ENCODE data around the gene SDK1. TPM values are rescaled to one million over a fixed set of nuclear protein-coding genes. Genes with fewer than 3 reads are reported as not detected.

Gene SDK1
- polyA plus RNA-seq, 2 donors = 0.33 to 0.47 TPM

DNA sequence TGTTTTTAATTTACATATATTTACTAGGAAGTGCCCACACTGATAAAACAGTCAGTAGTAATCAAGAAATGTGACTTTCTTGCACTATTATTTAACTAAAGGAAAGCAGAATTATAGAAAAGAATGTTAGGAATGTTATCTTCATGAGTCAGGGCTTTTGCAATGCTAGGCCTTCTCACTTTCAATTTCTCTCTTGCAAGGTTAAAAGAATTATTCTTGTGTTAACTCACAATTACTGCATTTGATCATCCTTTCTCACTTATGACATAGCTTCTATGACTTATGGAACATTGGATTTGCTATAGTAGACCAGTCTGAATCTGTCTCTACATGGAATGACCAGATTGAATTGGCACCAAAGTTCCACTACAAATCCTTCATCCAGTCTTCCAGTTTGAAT is 192.4 kb downstream of the SDK1 start:
- no peaks in the 10 kb centered on the region for H3K36me3 ChIP-seq (ENCODE audit: control insufficient read depth in 2 of 2, insufficient read depth in 2 of 2, low read length in 1 of 2)
- H3K9me3 ChIP-seq (ENCODE audit: control insufficient read depth in 2 of 2, insufficient read depth in 1 of 2, low read depth in 1 of 2, low read length in 1 of 2) = no peaks in the 10 kb centered on the region
- no peak overlapping the region for H3K4me3 ChIP-seq (ENCODE audit: low read depth in 1 of 2, low read length in 2 of 2)
- H3K27ac ChIP-seq (ENCODE audit: low read depth in 2 of 2, low read length in 1 of 2) = no peak overlapping the region
- no peaks in the 10 kb centered on the region for H3K4me1 ChIP-seq (ENCODE audit: control insufficient read depth in 2 of 2, insufficient read depth in 2 of 2, low read length in 1 of 2)
- no peaks in the 10 kb centered on the region for H3K27me3 ChIP-seq (ENCODE audit: control insufficient read depth in 1 of 2, insufficient read depth in 2 of 2, low read length in 2 of 2)

DNA sequence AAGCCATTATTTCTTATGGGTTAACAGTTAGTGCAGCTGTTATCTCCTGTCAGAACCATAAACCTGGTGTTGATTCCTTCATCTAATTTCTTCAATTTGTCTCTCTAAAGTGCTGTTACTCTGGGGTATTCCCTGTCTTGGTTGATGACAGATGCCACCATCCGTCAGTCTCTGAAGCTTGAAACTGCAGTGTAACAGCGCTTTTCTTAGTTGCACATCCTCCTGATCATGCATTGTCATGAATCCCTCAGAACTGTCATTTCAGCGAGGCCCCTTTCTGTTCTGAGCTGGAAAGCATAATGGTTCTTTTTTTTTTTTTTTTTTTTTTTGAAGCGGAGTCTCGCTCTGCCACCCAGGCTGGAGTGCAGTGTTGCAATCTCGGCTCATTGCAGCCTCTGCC is 193.9 kb downstream of the SDK1 start:
- no peaks in the 10 kb centered on the region for H3K9me3 ChIP-seq (ENCODE audit: control insufficient read depth in 2 of 2, insufficient read depth in 1 of 2, low read depth in 1 of 2, low read length in 1 of 2)
- no peak overlapping the region for H3K4me3 ChIP-seq (ENCODE audit: low read depth in 1 of 2, low read length in 2 of 2)
- H3K4me1 ChIP-seq (ENCODE audit: control insufficient read depth in 2 of 2, insufficient read depth in 2 of 2, low read length in 1 of 2) = no peaks in the 10 kb centered on the region
- WGBS, 2 donors = 88 to 93% methylated on average over 5 to 6 of the region's 6 CpGs
- H3K27ac ChIP-seq (ENCODE audit: low read depth in 2 of 2, low read length in 1 of 2) = no peak overlapping the region
- no peaks in the 10 kb centered on the region for H3K36me3 ChIP-seq (ENCODE audit: control insufficient read depth in 2 of 2, insufficient read depth in 2 of 2, low read length in 1 of 2)
- no peaks in the 10 kb centered on the region for H3K27me3 ChIP-seq (ENCODE audit: control insufficient read depth in 1 of 2, insufficient read depth in 2 of 2, low read length in 2 of 2)

DNA sequence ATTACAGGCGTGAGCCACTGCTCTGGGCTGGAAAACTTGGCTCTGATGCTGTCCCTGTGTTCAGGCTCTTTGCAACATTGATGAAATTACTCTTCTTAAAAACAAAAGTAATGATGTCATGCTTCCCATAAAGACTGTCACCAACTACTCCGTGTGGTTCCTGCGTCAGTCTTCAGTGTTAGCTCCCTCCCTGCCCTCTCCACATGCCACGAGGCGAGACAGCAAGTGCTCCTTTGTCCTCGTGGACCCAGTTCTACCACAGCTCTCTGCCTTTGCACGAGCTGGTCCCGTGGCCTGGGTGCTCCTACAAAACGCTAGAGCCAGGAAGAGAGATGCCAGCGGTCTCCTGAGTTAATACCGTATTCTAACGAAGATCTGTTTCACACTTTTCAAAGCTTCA is 194.5 kb downstream of the SDK1 start:
- Histone ChIP-seq H3K4me3 (ENCODE audit: low read depth in 1 of 2, low read length in 2 of 2) (no peak overlapping the region), H3K36me3 (ENCODE audit: control insufficient read depth in 2 of 2, insufficient read depth in 2 of 2, low read length in 1 of 2) (no peaks in the 10 kb centered on the region), H3K27me3 (ENCODE audit: control insufficient read depth in 1 of 2, insufficient read depth in 2 of 2, low read length in 2 of 2) (no peaks in the 10 kb centered on the region), H3K27ac (ENCODE audit: low read depth in 2 of 2, low read length in 1 of 2) (no peak overlapping the region), H3K4me1 (ENCODE audit: control insufficient read depth in 2 of 2, insufficient read depth in 2 of 2, low read length in 1 of 2) (no peaks in the 10 kb centered on the region), H3K9me3 (ENCODE audit: control insufficient read depth in 2 of 2, insufficient read depth in 1 of 2, low read depth in 1 of 2, low read length in 1 of 2) (no peaks in the 10 kb centered on the region)
- WGBS, 2 donors = 84 to 87% methylated on average over 12 of the region's 12 CpGs

DNA sequence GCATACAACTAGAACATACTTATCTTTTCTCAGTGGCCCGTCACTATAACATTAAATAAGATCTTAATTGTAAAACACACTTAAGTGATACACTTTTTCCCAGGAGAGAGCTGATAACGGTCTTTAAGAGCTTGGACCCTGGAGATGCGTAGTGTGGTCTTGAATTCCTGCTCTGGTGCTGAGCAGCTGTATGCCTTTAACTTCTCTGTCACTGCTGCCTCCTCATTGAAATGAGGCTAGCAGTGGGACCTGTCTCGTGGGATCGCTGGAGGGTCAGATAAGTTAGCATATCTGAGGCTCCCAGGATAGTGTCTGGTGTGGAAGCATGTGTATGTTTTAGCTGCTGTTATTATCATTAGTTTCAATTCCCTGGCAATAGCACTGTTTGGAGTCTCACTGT is 194.9 kb downstream of the SDK1 start:
- H3K36me3 ChIP-seq (ENCODE audit: control insufficient read depth in 2 of 2, insufficient read depth in 2 of 2, low read length in 1 of 2) = no peaks in the 10 kb centered on the region
- no peaks in the 10 kb centered on the region for H3K27me3 ChIP-seq (ENCODE audit: control insufficient read depth in 1 of 2, insufficient read depth in 2 of 2, low read length in 2 of 2)
- H3K4me1 ChIP-seq (ENCODE audit: control insufficient read depth in 2 of 2, insufficient read depth in 2 of 2, low read length in 1 of 2) = no peaks in the 10 kb centered on the region
- no peak overlapping the region for H3K27ac ChIP-seq (ENCODE audit: low read depth in 2 of 2, low read length in 1 of 2)
- 76 to 81% methylated on average over 5 of the region's 5 CpGs for WGBS, 2 donors
- no peak overlapping the region for H3K4me3 ChIP-seq (ENCODE audit: low read depth in 1 of 2, low read length in 2 of 2)
- H3K9me3 ChIP-seq (ENCODE audit: control insufficient read depth in 2 of 2, insufficient read depth in 1 of 2, low read depth in 1 of 2, low read length in 1 of 2) = no peaks in the 10 kb centered on the region

DNA sequence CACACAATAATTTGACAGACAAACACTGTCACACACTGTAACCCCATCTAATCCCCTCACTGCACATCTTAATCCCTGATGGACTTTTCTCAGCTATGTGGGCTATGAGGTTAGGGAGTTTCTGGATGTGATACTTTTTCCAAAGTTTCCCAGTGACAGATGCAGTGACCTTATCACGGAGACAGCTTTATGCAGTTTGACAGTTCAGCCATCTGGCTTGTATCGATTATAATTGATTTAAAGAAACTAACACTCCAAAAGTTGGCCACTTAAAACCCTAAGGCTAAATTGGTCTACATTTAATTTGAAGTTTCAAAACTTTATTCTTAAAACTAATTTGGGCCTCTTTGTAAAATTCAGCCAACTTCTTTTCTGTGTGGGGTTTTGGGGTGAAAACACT is 196.7 kb downstream of the SDK1 start:
- Histone ChIP-seq H3K27me3 (ENCODE audit: control insufficient read depth in 1 of 2, insufficient read depth in 2 of 2, low read length in 2 of 2) (no peaks in the 10 kb centered on the region), H3K4me1 (ENCODE audit: control insufficient read depth in 2 of 2, insufficient read depth in 2 of 2, low read length in 1 of 2) (no peaks in the 10 kb centered on the region), H3K27ac (ENCODE audit: low read depth in 2 of 2, low read length in 1 of 2) (no peak overlapping the region), H3K36me3 (ENCODE audit: control insufficient read depth in 2 of 2, insufficient read depth in 2 of 2, low read length in 1 of 2) (no peaks in the 10 kb centered on the region), H3K4me3 (ENCODE audit: low read depth in 1 of 2, low read length in 2 of 2) (no peak overlapping the region), H3K9me3 (ENCODE audit: control insufficient read depth in 2 of 2, insufficient read depth in 1 of 2, low read depth in 1 of 2, low read length in 1 of 2) (no peaks in the 10 kb centered on the region)
- 72 to 74% methylated on average over 2 of the region's 2 CpGs for WGBS, 2 donors

DNA sequence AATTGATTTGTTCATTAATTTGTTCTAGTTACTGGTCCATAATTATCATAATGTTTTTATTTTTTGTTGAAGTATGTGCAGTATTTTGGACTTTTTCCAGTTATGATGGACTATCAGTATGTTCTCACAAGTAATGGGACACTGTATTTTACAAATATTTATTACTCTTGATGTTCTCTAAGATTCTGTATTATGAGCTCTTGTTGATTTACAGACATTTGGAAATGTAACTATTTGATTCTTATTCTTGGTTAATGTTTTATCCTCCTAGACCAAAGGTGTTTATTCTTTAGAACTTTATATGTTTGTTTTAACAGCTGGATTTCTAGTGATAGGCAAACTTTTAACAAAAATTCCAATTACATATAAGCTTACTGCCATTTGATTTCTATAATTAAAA is 200.6 kb downstream of the SDK1 start:
- no peak overlapping the region for H3K27ac ChIP-seq (ENCODE audit: low read depth in 2 of 2, low read length in 1 of 2)
- peaks cover 0 to 3% of the 10 kb centered on the region in 2 donors for H3K9me3 ChIP-seq (ENCODE audit: control insufficient read depth in 2 of 2, insufficient read depth in 1 of 2, low read depth in 1 of 2, low read length in 1 of 2)
- no peak overlapping the region for H3K4me3 ChIP-seq (ENCODE audit: low read depth in 1 of 2, low read length in 2 of 2)
- H3K36me3 ChIP-seq (ENCODE audit: control insufficient read depth in 2 of 2, insufficient read depth in 2 of 2, low read length in 1 of 2) = no peaks in the 10 kb centered on the region
- no peaks in the 10 kb centered on the region for H3K4me1 ChIP-seq (ENCODE audit: control insufficient read depth in 2 of 2, insufficient read depth in 2 of 2, low read length in 1 of 2)
- H3K27me3 ChIP-seq (ENCODE audit: control insufficient read depth in 1 of 2, insufficient read depth in 2 of 2, low read length in 2 of 2) = no peaks in the 10 kb centered on the region

DNA sequence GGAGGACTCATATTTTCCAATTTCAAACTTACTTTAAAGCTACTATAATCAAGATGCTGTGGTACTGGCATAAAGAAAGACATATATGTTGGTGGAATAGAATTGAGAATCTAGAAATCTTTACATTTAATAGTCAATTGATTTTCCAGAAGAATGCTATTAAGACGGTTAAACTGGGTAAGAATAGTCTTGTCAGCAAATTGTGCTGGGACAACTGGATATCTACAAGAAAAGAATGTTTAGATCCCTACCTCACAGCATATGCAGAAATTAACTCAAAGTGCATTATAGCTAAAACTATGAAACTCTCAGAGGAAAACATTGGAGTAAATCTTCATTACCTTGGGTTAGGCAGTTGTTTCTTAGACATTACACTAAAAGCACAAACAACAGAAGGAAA is 203.3 kb downstream of the SDK1 start:
- H3K4me3 ChIP-seq (ENCODE audit: low read depth in 1 of 2, low read length in 2 of 2) = no peak overlapping the region
- 95 to 100% methylated on average over 1 of the region's 1 CpG for WGBS, 2 donors
- no peaks in the 10 kb centered on the region for H3K36me3 ChIP-seq (ENCODE audit: control insufficient read depth in 2 of 2, insufficient read depth in 2 of 2, low read length in 1 of 2)
- H3K4me1 ChIP-seq (ENCODE audit: control insufficient read depth in 2 of 2, insufficient read depth in 2 of 2, low read length in 1 of 2) = no peaks in the 10 kb centered on the region
- no peaks in the 10 kb centered on the region for H3K27me3 ChIP-seq (ENCODE audit: control insufficient read depth in 1 of 2, insufficient read depth in 2 of 2, low read length in 2 of 2)
- H3K27ac ChIP-seq (ENCODE audit: low read depth in 2 of 2, low read length in 1 of 2) = no peak overlapping the region
- peaks cover 0 to 3% of the 10 kb centered on the region in 2 donors for H3K9me3 ChIP-seq (ENCODE audit: control insufficient read depth in 2 of 2, insufficient read depth in 1 of 2, low read depth in 1 of 2, low read length in 1 of 2)

DNA sequence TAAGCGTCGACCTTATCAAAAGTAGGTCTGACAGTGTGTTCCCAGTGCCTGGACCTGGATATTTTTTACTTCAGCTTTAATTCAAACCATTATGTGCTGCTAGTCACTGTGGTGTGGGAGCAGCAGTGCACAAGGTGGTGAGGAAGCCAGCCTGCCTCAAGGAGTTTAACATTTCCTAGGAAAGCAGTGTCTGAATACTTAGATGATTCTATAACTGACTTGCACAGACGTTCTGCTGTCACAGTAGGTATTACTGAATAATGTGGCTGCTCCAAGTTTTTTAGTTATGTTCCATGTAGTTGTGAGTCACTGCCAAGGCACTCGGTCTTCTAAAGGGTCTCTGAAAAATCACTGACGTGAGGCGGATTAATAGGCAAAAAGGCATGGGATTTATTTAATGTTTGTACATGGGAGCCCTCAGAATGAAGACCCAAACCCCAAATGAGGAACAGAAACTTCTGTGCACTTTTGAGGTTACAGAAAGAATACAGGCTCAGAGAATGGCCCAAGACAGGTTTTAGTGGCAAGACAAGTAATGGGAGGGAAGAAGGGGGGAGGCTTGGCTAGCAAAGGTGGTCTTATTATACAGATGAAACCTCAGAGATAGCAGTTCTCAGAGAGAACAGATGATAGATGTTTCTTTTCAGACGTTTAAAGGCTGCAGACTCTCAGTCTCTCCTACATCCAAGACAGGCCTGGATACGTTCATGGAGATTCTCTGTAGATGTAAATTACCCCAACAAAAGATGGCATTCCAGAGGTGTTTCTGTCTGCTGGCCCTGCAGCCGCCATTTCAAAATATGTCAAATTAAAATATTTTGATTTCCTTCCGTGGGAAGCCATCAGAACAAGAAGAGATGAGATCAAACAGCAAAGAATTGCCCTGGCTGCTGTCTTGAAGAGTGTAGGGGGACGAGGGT is 209.3 kb downstream of the SDK1 start:
- Histone ChIP-seq H3K27me3 (ENCODE audit: control insufficient read depth in 1 of 2, insufficient read depth in 2 of 2, low read length in 2 of 2) (no peaks in the 10 kb centered on the region), H3K4me1 (ENCODE audit: control insufficient read depth in 2 of 2, insufficient read depth in 2 of 2, low read length in 1 of 2) (no peaks in the 10 kb centered on the region), H3K36me3 (ENCODE audit: control insufficient read depth in 2 of 2, insufficient read depth in 2 of 2, low read length in 1 of 2) (no peaks in the 10 kb centered on the region), H3K9me3 (ENCODE audit: control insufficient read depth in 2 of 2, insufficient read depth in 1 of 2, low read depth in 1 of 2, low read length in 1 of 2) (no peaks in the 10 kb centered on the region), H3K27ac (ENCODE audit: low read depth in 2 of 2, low read length in 1 of 2) (no peak overlapping the region), H3K4me3 (ENCODE audit: low read depth in 1 of 2, low read length in 2 of 2) (no peak overlapping the region)
- WGBS, 2 donors = 72 to 73% methylated on average over 11 of the region's 11 CpGs

DNA sequence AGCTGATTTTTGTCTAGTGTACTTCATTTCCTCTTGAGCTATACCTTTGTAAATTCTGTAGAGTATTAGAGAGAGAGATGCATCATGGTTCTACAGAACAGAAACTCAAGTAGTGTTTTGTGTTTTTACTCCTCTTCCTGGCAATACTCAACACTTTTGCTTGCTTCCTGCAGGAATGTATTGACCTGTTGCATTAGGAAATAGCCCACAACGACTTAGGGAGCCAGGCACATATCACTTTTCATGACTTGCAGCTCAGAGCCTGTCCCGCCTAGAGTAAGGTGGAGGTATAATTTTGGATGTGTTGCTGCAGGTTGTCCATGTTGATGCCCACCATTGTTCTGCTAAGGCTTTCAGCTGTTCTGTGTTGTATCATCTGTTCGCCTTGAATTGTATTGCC is 216.3 kb downstream of the SDK1 start:
- Histone ChIP-seq H3K36me3 (ENCODE audit: control insufficient read depth in 2 of 2, insufficient read depth in 2 of 2, low read length in 1 of 2) (no peaks in the 10 kb centered on the region), H3K4me3 (ENCODE audit: low read depth in 1 of 2, low read length in 2 of 2) (no peak overlapping the region), H3K27ac (ENCODE audit: low read depth in 2 of 2, low read length in 1 of 2) (no peak overlapping the region), H3K4me1 (ENCODE audit: control insufficient read depth in 2 of 2, insufficient read depth in 2 of 2, low read length in 1 of 2) (no peaks in the 10 kb centered on the region), H3K27me3 (ENCODE audit: control insufficient read depth in 1 of 2, insufficient read depth in 2 of 2, low read length in 2 of 2) (peaks cover 0 to 2% of the 10 kb centered on the region in 2 donors), H3K9me3 (ENCODE audit: control insufficient read depth in 2 of 2, insufficient read depth in 1 of 2, low read depth in 1 of 2, low read length in 1 of 2) (no peaks in the 10 kb centered on the region)
- WGBS, 2 donors = 75 to 81% methylated on average over 3 of the region's 3 CpGs

DNA sequence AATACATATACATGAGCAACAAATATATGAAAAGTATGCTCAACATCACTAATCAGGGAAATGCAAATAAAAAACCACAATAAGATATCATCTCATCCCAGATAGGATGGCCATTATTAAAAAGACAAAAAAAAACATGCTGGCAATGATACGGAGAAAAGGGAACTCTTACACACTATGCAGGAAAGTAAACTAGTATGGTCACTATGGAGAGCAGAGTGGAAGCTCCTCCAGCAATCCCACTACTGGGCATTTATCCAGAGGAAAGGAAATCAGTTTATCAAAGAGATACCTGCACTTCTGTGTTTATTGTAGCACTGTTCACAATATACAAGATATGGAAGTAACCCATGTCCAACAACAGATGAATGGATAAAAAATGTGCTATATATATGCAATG is 217.5 kb downstream of the SDK1 start:
- Histone ChIP-seq H3K36me3 (ENCODE audit: control insufficient read depth in 2 of 2, insufficient read depth in 2 of 2, low read length in 1 of 2) (no peaks in the 10 kb centered on the region), H3K4me3 (ENCODE audit: low read depth in 1 of 2, low read length in 2 of 2) (no peak overlapping the region), H3K4me1 (ENCODE audit: control insufficient read depth in 2 of 2, insufficient read depth in 2 of 2, low read length in 1 of 2) (no peaks in the 10 kb centered on the region), H3K9me3 (ENCODE audit: control insufficient read depth in 2 of 2, insufficient read depth in 1 of 2, low read depth in 1 of 2, low read length in 1 of 2) (no peaks in the 10 kb centered on the region), H3K27ac (ENCODE audit: low read depth in 2 of 2, low read length in 1 of 2) (no peak overlapping the region), H3K27me3 (ENCODE audit: control insufficient read depth in 1 of 2, insufficient read depth in 2 of 2, low read length in 2 of 2) (peaks cover 0 to 4% of the 10 kb centered on the region in 2 donors)
- WGBS, 2 donors = 58 to 82% methylated on average over 1 of the region's 1 CpG

Measured in esophagus (tissue), 2 donors.